Natural killer cell (primary cell): ENCODE results near the gene MACROD2. TPM values are rescaled to one million over a fixed set of nuclear protein-coding genes. Genes with fewer than 3 reads are reported as not detected.

ENCODE experiments used
- ATAC-seq, 3 donors: fragments of 150-1000 bp in 2 of 3; fragments of 200-7000 bp in 1 of 3; cut with Tn5 transposase; 1 replicate in 1 of 3; 2 replicates in 2 of 3; pipeline ENCODE4 v1.10.0; 2021; ENCODE audit warnings: mild to moderate bottlenecking in 2 of 3, moderate library complexity in 2 of 3
- DNase-seq, 2 donors: peaks; one replicate each; pipeline versions ENCODE4 v3.0.0 to v3.0.0-alpha.2; 2013 to 2021; ENCODE audit warnings: mixed read lengths in 1 of 2
- H3K27ac ChIP-seq: one replicate; pipeline ENCODE4 v1.5.1; 2013; ENCODE audit warnings: mild to moderate bottlenecking, low read length
- H3K27me3 ChIP-seq: one replicate; pipeline ENCODE4 v1.6.1; 2013; ENCODE audit warnings: low read length; ENCODE audit not compliant: control insufficient read depth, insufficient read depth
- H3K36me3 ChIP-seq: one replicate; pipeline ENCODE4 v1.6.1; 2013; ENCODE audit warnings: low read length; ENCODE audit not compliant: control insufficient read depth, insufficient read depth
- H3K4me1 ChIP-seq: one replicate; pipeline ENCODE4 v1.6.1; 2013; ENCODE audit warnings: low read length; ENCODE audit not compliant: control insufficient read depth, insufficient read depth
- H3K4me3 ChIP-seq: one replicate; pipeline ENCODE4 v1.5.1; 2013; ENCODE audit warnings: low read length
- H3K9me3 ChIP-seq: one replicate; pipeline ENCODE4 v1.6.1; 2013; ENCODE audit warnings: low read length; ENCODE audit not compliant: control insufficient read depth, insufficient read depth
- H3K27ac Mint-ChIP-seq, 2 donors: one replicate each; pipeline ENCODE4 v1.8.0; 2022; ENCODE audit warnings: mild to moderate bottlenecking in 2 of 2, mixed read lengths in 2 of 2, moderate library complexity in 1 of 2
- H3K27me3 Mint-ChIP-seq, 2 donors: one replicate each; pipeline ENCODE4 v1.8.0; 2022; ENCODE audit warnings: low read depth in 2 of 2, mixed read lengths in 2 of 2
- H3K36me3 Mint-ChIP-seq: one replicate; pipeline ENCODE4 v1.8.0; 2022; ENCODE audit warnings: mixed read lengths
- H3K4me1 Mint-ChIP-seq, 2 donors: one replicate each; pipeline ENCODE4 v1.8.0; 2022; ENCODE audit warnings: mixed read lengths in 2 of 2
- H3K4me3 Mint-ChIP-seq: one replicate; pipeline ENCODE4 v1.8.0; 2022; ENCODE audit warnings: mild to moderate bottlenecking, moderate library complexity, mixed read lengths
- H3K9me3 Mint-ChIP-seq, 2 donors: one replicate each; pipeline ENCODE4 v1.8.0; 2022; ENCODE audit warnings: mixed read lengths in 2 of 2
- CTCF ChIP-seq: fragments of 200-600 bp; IDR thresholded peaks from one replicate; pipeline ENCODE4 v1.8.0; 2022; ENCODE audit warnings: antibody characterized with exemption
- WGBS: methylation state at CpG from one replicate; pipeline ENCODE4 v1.1.7; 2013; ENCODE audit warnings: missing lambda C conversion rate; ENCODE audit not compliant: insufficient coverage; 5-methylcytosine and 5-hydroxymethylcytosine counted together
- intact Hi-C: fragments of 100-400 bp; cut with micrococcal nuclease; formaldehyde crosslinking; loops from one replicate; pipeline ENCODE4 v1.14.2; 2022
- total RNA-seq, 4 donors: library from RNA; stranded (reverse); fragments of 120-200 nt in 1 of 4; gene quantifications; one replicate each; pipeline versions ENCODE4 v1.2.3 to v1.2.4, GENCODE V29; 2013 to 2022

Gene MACROD2
- total RNA-seq, 3 donors from 2014 or later (not counting 1 experiment from before 2014, with no cell fraction given), result 0.19 to 0.88 TPM; not detected in 1

- Histone ChIP-seq H3K27me3 (no peaks in the 10 kb centered on the region), H3K9me3 (no peaks in the 10 kb centered on the region), H3K27ac (no peak overlapping the region), H3K4me1 (no peaks in the 10 kb centered on the region), H3K4me3 (no peak overlapping the region), H3K36me3 (no peaks in the 10 kb centered on the region)
- ATAC-seq (no peak), DNase-seq (no peak)
- H3K27me3 Mint-ChIP-seq, result no peaks in the 10 kb centered on the region
- no peak for TF ChIP-seq CTCF
- WGBS, result 50% methylated on average over 1 of the region's 2 CpGs
- H3K36me3 Mint-ChIP-seq, result no peaks in the 10 kb centered on the region
- H3K27ac Mint-ChIP-seq, result no peak overlapping the region
- intact Hi-C loops, result no loop called here
- peaks cover 10% of the 10 kb centered on the region in 2 donors for H3K9me3 Mint-ChIP-seq
- H3K4me1 Mint-ChIP-seq, result no peaks in the 10 kb centered on the region
- no peak overlapping the region for H3K4me3 Mint-ChIP-seq
These were observed 132.4 kb downstream of the MACROD2 start for GRCh38 chr20:14127514-14128223.

- Mint-ChIP-seq H3K4me3 (no peak overlapping the region), H3K9me3 (peaks cover 0 to 4% of the 10 kb centered on the region in 2 donors), H3K4me1 (no peaks in the 10 kb centered on the region), H3K27ac (no peak overlapping the region), H3K27me3 (no peaks in the 10 kb centered on the region), H3K36me3 (no peaks in the 10 kb centered on the region)
- ATAC-seq, result no peak
- no peak for DNase-seq
- intact Hi-C loops, result no loop called here
- Histone ChIP-seq H3K27me3 (no peaks in the 10 kb centered on the region), H3K4me3 (no peak overlapping the region), H3K27ac (no peak overlapping the region), H3K36me3 (no peaks in the 10 kb centered on the region), H3K4me1 (no peaks in the 10 kb centered on the region), H3K9me3 (peaks cover 5% of the 10 kb centered on the region)
- TF ChIP-seq CTCF, result no peak
- 93% methylated on average over 3 of the region's 3 CpGs for WGBS
These were observed 138.7 kb downstream of the MACROD2 start for GRCh38 chr20:14134004-14134403.

DNA sequence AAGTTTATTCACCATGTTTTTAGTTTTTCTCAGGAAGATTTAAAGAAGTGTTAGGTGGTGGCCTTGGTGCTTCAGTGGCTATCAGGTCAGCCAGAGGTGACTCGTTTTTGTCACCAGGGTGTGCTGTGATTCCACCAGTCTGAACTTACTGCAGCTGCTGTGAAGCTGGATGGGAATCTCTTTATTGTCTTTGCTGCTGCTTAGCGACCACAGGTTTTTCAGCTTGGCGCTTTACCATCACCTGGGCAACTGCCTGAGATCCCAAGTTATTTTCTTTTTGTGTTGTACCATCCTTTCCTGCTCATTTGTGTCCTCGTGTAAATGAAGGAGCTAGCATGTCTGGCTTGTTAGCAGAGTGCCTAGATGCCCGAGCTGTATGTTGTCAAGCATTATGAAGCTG, 146.9 kb downstream of the MACROD2 start:
- H3K36me3 Mint-ChIP-seq, result no peaks in the 10 kb centered on the region
- H3K27ac ChIP-seq, result no peak overlapping the region
- no peaks in the 10 kb centered on the region for H3K27me3 ChIP-seq
- H3K4me1 ChIP-seq, result no peaks in the 10 kb centered on the region
- H3K9me3 ChIP-seq, result no peaks in the 10 kb centered on the region
- H3K9me3 Mint-ChIP-seq, result peaks cover 0 to 2% of the 10 kb centered on the region in 2 donors
- no peak overlapping the region for H3K27ac Mint-ChIP-seq
- intact Hi-C loops, result no loop called here
- DNase-seq (no peak), ATAC-seq (no peak)
- no peaks in the 10 kb centered on the region for H3K4me1 Mint-ChIP-seq
- no peaks in the 10 kb centered on the region for H3K36me3 ChIP-seq
- no peak overlapping the region for H3K4me3 Mint-ChIP-seq
- 34% methylated on average over 5 of the region's 5 CpGs for WGBS
- no peaks in the 10 kb centered on the region for H3K27me3 Mint-ChIP-seq
- H3K4me3 ChIP-seq, result no peak overlapping the region
- no peak for TF ChIP-seq CTCF
